K562 (cell line): ENCODE measurements around the gene SLC34A3. TPM values are rescaled to one million over a fixed set of nuclear protein-coding genes. Genes with fewer than 3 reads are reported as not detected.
A peak's percentile ranks its signal among the peaks of the same experiment; 100 is the strongest.

ENCODE experiments used
- BCLAF1 ChIP-seq, 2 experiments: fragments of 450-650 bp in 1 of 2; IDR thresholded peaks; 2 replicates each; pipeline ENCODE4 v1.6.1; 2011 to 2017; ENCODE audit warnings: low read depth in 2 of 2, antibody characterized with exemption in 1 of 2, borderline replicate concordance in 1 of 2, low read length in 1 of 2, mild to moderate bottlenecking in 1 of 2, mixed read lengths in 1 of 2; ENCODE audit not compliant: control insufficient read depth in 1 of 2
- CBFA2T3 ChIP-seq: fragments of 450-650 bp; IDR thresholded peaks from 2 replicates; pipeline ENCODE4 v1.6.1; 2017
- HEY1 ChIP-seq: fragments of 250-450 bp; sonication (Bioruptor Pico); IDR thresholded peaks from 2 replicates; pipeline ENCODE4 v1.5.0; 2020; ENCODE audit warnings: mild to moderate bottlenecking, moderate library complexity, borderline replicate concordance
- HMGN3 ChIP-seq: IDR thresholded peaks from 2 replicates; pipeline ENCODE4 v1.6.1; 2011; ENCODE audit warnings: borderline replicate concordance, low read depth, mild to moderate bottlenecking, mixed read lengths, low read length; ENCODE audit not compliant: insufficient read length; ENCODE audit errors: extremely low read depth
- MEF2D ChIP-seq: conservative IDR thresholded peaks from 2 replicates; pipeline ENCODE4 v1.6.1; 2016; ENCODE audit warnings: low read depth, missing genetic modification characterization, missing compliant biosample characterization
- MYC ChIP-seq, 2 experiments: fragments of 250-450 bp in 1 of 2; sonication (Bioruptor Pico) in 1 of 2; IDR thresholded peaks; 2 replicates each; pipeline versions ENCODE4 v1.5.1 to v1.6.1; 2012 to 2021; ENCODE audit warnings: low read depth in 2 of 2, borderline replicate concordance in 1 of 2, improper control_type of control experiment in 1 of 2, low read length in 1 of 2, mild to moderate bottlenecking in 1 of 2, moderate library complexity in 1 of 2
- NR3C1 ChIP-seq: sonication (generic); formaldehyde crosslinking; IDR thresholded peaks from 2 replicates; pipeline ENCODE4 v1.8.1; 2022; ENCODE audit warnings: missing genetic modification reagents
- PHB2 ChIP-seq: fragments of 450-650 bp; IDR thresholded peaks from 2 replicates; pipeline ENCODE4 v1.6.1; 2017; ENCODE audit warnings: low read depth
- POLR2B ChIP-seq: fragments of 450-650 bp; IDR thresholded peaks from 2 replicates; pipeline ENCODE4 v1.6.1; 2018; ENCODE audit warnings: low read depth; ENCODE audit not compliant: partially characterized antibody
- POLR2H ChIP-seq: IDR thresholded peaks from 2 replicates; pipeline ENCODE4 v1.6.1; 2016; ENCODE audit warnings: missing genetic modification characterization, low read depth, mild to moderate bottlenecking, control low read depth, missing compliant biosample characterization, moderate library complexity
- RBM17 ChIP-seq: fragments of 200-400 bp; formaldehyde crosslinking; IDR thresholded peaks from 2 replicates; pipeline ENCODE4 v1.6.1; 2017; ENCODE audit warnings: low read depth, mild to moderate bottlenecking, low read length, borderline replicate concordance
- TRIM28 ChIP-seq: fragments of 450-650 bp; IDR thresholded peaks from 2 replicates; pipeline ENCODE4 v1.6.1; 2017
- ZNF444 ChIP-seq: fragments of 250-450 bp; sonication (Bioruptor Pico); IDR thresholded peaks from 2 replicates; pipeline ENCODE4 v1.4.0; 2020; ENCODE audit warnings: mild to moderate bottlenecking, moderate library complexity
- ZNF583 ChIP-seq: fragments of 250-450 bp; sonication (Bioruptor Pico); IDR thresholded peaks from 2 replicates; pipeline ENCODE4 v1.4.0; 2020
- polyA plus RNA-seq, 8 experiments: library from polyadenylated mRNA; depleted of rRNA in 4 of 8; stranded (reverse) in 5 of 8; unstranded in 3 of 8; fragments of >200 nt; fragmentation: Nextera tagmentation in 2 of 8; fragmentation: Illumina TruSeq in 1 of 8; extraction: Ambion mirVana in 2 of 8; extraction: Trizol in 1 of 8; gene quantifications; 2 replicates each; pipeline versions ENCODE4 v1.2.1 to v1.2.3, GENCODE V29; 2011 to 2014; ENCODE audit warnings: inconsistent platforms in 1 of 8, missing spikeins in 1 of 8
- total RNA-seq, 7 experiments: library from RNA; depleted of rRNA in 6 of 7; stranded (reverse); fragments of >200 nt in 6 of 7; fragmentation: Illumina TruSeq in 2 of 7; extraction: Trizol in 2 of 7; gene quantifications; 2 replicates each; pipeline versions ENCODE4 v1.2.1 to v1.2.3, GENCODE V29; 2011 to 2021; ENCODE audit warnings: low replicate concordance in 1 of 7
- TF ChIP-seq, protein P1 (sequence below), 2 experiments: fragments of 450-650 bp in 1 of 2; sonication (generic) in 1 of 2; formaldehyde crosslinking in 1 of 2; IDR thresholded peaks; 2 replicates each; pipeline versions ENCODE4 v1.7.1 to v1.9.0; 2016 to 2022; ENCODE audit warnings: inconsistent platforms in 1 of 2, mild to moderate bottlenecking in 1 of 2, missing genetic modification reagents in 1 of 2

SLC34A3 gene
- total and polyA plus RNA-seq, 9 of the 15 experiments (the other 6 are each of a cell fraction or from before 2014, with no cell fraction given) = not detected

GRCh38 chr9:137240841-137241489 lies 10.3 kb downstream of the SLC34A3 start, which contains the start of gene TUBB4B (continued):
- TF ChIP-seq MEF2D (tag) (no peak), PHB2 (no peak), POLR2H (tag) (peak; percentile 99), POLR2B (peak; percentile 100), ZNF444 (CRISPR knock-in tag) (no peak), RBM17 (no peak), HEY1 (no peak), MYC (IDR thresholded peaks at IDR 0.05; ENCODE audit: low read depth, low read length) (peak; percentile 59), MYC (CRISPR knock-in tag; IDR thresholded peaks at IDR 0.05; ENCODE audit: borderline replicate concordance, low read depth) (no peak), TRIM28 (no peak), HMGN3 (no peak), CBFA2T3 (no peak), BCLAF1 (IDR thresholded peaks at IDR 0.05; ENCODE audit: borderline replicate concordance in 1 of 2, control insufficient read depth in 1 of 2, low read depth in 2 of 2, low read length in 1 of 2) (peak in 1 of 2 experiments; percentile 8; a peak in 1 of 4 replicates), ZNF583 (CRISPR knock-in tag) (no peak), NR3C1 (no peak)
- TF ChIP-seq, protein P1, sequence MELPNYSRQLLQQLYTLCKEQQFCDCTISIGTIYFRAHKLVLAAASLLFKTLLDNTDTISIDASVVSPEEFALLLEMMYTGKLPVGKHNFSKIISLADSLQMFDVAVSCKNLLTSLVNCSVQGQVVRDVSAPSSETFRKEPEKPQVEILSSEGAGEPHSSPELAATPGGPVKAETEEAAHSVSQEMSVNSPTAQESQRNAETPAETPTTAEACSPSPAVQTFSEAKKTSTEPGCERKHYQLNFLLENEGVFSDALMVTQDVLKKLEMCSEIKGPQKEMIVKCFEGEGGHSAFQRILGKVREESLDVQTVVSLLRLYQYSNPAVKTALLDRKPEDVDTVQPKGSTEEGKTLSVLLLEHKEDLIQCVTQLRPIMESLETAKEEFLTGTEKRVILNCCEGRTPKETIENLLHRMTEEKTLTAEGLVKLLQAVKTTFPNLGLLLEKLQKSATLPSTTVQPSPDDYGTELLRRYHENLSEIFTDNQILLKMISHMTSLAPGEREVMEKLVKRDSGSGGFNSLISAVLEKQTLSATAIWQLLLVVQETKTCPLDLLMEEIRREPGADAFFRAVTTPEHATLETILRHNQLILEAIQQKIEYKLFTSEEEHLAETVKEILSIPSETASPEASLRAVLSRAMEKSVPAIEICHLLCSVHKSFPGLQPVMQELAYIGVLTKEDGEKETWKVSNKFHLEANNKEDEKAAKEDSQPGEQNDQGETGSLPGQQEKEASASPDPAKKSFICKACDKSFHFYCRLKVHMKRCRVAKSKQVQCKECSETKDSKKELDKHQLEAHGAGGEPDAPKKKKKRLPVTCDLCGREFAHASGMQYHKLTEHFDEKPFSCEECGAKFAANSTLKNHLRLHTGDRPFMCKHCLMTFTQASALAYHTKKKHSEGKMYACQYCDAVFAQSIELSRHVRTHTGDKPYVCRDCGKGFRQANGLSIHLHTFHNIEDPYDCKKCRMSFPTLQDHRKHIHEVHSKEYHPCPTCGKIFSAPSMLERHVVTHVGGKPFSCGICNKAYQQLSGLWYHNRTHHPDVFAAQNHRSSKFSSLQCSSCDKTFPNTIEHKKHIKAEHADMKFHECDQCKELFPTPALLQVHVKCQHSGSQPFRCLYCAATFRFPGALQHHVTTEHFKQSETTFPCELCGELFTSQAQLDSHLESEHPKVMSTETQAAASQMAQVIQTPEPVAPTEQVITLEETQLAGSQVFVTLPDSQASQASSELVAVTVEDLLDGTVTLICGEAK (IDR thresholded peaks at IDR 0.05) = peak; percentile 69; the same call in 1 of the 2 replicates
- TF ChIP-seq, protein P1 (CRISPR knock-in tag; IDR thresholded peaks at IDR 0.05) = no peak
